Left hindlimb (tissue), 1 donor: ENCODE data around the gene UBE2V1.
"Not testable (repeated sequence)": the region's sequence is repeated elsewhere in the genome, so short reads cannot be mapped to it uniquely, and the experiment has no call there.

Experiments
- DNase-seq: peaks from one replicate; pipeline ENCODE4 v3.0.0-alpha.2; 2018

The UBE2V1 gene

DNA sequence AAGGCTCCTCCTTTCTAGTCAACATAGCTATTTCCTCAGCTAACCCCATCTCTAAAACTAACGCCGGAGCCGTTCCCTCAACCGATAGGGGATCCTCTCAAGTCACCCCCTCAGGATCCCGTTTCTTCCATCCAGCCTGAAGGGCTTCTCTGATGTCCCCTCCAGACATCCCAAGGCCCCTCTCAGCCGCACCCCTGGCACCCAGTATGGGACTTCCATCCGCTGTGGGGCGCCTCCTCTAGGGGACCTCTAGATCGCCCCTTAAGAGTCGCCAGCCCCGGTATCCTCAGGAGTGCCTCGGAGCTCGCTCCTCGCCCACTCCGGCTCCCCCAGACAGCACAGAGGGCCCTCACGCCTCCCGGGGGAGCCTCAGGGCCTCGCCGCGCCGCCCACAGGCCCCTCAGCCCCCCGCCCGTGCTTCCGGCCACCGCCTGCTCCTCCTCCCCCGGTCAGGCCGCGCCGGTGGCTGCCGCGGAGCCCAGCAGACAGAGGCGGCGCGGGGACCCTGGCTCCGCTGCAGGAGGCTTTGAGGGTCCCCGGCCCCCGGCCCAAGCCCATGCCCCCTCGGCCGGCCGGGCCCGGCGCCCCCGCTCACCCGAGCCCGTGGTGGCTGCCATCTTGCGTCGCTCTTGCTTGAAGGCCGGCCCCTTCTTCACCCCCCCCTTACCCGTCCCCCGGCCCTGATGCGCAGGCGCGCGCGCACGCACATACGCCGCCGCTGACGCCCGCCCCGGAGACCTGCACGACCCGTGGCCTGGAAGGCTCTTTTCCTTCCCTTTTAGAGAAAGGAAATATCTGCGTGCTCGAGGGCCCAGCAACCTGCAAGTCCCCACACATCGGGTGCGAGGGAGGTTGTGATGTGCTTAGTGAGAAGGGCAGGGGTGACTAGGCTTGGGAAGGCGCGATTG, at the start of gene UBE2V1:
TSS of gene UBE2V1 (minus strand) at position 639 of the 908 bp plus-strand sequence. CDS start at position 617, 22 bp downstream.
- DNase-seq, result peak; percentile 94

DNA sequence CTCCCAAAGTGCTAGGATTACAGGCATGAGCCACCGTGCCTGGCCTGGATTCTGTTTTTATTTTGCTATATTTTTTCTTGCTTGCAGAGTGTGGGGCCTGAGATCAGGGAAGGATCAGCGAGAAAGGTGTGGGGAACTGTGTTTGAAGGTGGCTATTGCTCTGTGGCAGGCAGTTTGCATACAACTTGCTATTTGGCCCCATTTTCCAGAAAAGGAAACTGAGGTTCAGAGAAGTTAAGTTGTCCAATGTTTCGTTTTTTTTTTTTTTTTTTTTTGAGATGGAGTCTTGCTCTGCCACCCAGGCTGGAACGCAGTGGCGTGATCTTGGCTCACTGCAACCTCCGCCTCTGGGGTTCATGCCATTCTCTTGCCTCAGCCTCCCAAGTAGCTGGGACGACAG, 48.5 kb upstream of the UBE2V1 start:
- DNase-seq, result not testable (repeated sequence)

DNA sequence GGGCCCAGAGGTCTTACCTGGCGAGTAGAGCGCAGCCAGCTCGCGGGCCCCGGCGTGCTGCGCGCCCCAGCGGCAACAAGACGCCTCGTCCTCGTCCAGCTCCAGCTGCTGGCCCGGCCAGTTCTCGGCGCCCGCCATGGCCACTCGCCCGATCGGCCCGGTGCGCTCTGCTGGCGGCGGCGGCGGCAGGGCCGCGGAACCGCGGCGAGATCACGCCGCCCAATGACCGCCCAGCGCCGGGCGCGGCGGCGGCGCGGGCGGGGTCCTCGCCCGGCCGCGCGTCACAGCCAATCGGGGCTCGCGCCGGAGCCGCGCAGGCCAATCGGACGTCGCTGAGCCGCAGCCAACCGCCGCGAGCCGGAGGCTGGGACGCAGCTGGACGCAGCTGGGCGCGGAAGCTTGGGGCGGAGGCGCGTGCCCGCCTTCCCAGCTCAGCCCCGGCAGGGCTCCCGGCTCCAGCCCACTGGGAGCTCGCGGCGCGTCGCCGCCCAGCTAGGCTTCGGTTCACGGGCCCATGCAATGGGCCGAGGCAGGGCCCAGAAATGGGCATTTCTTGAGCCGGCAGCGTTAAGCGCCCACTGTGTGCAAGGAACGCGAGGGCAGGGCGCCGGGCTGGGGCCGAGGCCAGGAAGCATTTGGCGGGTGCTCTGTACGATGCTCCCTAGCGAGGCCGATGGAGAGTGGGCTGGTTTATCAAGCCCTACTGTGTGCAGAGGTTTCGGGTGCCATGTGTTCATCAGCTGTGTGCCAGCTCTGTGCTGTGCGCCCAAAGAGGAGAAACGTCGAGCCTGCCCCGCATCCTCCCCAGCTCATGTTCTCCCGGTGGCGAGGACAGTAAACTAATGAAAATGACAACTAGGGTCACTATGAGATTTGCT, 40.8 kb upstream of the UBE2V1 start, which contains the start of gene PEDS1:
TSS of gene PEDS1 (minus strand) at position 224 of the 878 bp plus-strand sequence. CDS start at position 138, 86 bp downstream.
- peak; percentile 92 for DNase-seq

- no peak for DNase-seq
Measured at GRCh38 chr20:50153153-50153499, 40.2 kb upstream of the UBE2V1 start.

DNA sequence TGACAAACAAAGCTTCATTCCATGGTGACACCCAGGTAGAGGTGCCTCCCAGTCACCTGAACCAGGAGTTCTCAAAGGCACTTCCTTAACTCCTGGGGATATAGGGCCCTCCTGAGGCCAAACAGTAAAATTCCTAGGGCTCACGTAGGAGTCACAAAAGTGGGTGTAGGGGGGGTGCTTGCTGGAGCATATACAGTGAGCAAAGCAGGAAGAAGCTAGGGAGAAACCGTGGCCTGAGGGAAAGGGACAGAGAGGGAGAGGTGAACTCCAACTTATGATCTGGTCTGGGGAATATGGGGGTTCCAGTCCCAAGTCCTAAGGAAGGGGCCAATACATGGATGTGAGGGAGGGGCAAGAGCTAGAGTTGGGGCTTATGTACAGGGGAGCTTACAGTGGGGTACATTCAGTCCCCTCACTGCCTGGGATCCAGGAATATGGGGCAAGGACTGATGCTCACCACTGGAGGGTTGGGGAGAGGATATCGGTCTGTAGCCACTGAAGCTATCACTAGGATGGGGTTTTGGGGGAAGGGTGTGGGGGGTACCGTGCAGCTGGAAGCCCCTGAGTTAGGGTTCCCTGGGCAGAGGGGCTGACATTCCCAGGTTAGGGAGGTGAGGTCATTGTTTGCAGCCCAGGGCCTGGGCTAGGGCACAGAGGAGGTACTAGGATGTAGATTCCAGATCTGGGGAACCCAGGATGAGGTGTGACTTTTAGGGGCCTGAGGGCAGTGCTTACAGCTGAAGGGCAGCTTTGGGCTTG, 39.6 kb upstream of the UBE2V1 start:
- DNase-seq, result no peak

DNA sequence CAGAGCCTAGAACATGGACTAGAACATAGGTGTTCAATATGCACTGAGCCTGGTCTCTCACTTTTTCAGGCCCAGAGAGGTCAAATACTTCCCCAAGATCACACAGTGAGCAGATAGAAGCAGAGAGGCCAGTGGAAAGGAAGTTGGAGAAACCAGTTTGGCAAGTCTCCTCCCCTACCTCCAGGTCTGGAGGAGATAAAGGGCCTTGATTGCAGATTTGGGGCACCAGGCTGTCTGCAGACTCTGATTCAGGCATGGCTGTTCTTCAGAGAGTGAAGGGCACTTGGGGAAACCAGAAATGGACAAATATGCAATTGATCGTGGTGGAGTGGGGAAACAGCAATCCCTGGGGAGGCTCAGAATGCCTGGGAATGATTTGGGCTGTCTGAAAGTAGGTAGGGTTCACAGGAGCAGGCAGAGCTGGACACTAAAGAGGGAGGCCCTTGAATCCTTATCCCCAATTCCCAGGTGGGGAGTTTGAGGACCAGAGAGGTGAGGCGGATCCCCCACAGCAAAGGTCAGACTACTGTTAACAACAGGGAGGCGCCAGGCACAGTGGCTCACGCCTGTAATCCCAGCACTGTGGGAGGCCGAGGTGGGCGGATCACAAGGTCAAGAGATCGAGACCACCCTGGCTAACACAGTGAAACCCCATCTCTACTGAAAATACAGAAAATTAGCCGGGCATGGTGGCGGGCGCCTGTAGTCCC, 38.2 kb upstream of the UBE2V1 start:
- DNase-seq, result no peak

- DNase-seq, result peak; percentile 32
Measured at GRCh38 chr20:50149481-50150254, 36.7 kb upstream of the UBE2V1 start.

DNA sequence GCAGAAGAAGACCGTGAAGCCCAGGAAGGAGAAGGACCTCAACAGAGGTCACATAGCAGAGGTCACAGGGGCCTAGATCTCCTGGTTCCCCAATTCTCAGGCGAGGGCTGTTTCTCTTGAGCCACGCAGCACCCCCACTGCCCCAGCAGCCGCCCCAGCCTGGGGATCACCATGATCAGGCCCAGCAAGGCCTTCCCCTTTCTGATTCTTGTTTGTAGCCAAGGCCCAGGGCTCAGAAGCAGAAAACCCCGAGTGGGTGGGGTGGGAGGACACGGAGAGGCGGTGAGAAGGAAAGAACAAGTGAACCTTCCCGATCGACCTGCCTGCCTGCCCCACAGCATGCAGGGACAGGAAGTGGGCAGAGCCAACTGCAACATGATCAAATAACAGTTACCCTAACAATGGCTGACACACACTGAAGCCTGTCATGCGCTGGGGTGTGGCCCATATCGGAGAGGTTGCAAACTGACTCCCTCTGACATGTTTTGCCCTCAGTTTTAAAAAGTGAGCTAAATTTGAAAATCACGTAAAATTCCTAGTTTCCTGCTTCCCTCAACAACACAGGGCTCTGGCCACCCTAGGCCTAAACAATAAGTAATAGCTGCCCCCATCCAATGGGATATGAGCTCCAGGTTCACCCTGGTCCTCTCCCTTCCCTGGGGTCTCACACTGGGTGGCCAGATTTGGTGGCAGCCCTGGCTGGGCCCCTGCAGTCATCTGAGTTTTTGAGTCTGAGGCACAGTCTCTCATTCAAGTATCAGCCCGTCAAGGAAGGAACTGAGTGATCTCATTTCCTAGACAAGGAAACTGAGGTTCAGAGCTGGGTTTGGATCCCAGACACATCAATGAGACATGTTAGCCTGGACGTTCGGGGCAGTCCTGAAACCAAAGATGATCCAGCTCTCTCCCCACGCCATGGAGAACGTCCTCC, 34.0 kb upstream of the UBE2V1 start:
- DNase-seq, result no peak

DNA sequence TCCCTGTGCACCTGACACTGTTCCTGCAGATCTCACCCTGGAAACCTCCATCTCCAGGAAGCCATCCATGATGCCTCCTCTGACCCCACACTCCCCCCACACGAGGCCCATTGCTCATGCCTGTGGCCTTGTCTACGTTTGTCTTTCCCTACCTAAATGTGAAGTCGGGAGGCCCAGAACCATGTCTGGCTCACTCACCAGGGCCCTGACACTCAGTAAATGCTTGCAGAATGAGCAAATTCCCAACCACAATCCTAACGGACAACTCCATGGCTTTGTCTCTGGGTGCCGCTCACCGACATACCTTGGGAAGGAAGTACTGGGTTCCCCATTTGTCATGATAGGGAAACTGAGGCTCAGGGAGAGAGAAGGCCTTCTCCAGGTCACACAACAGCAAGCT, 33.3 kb upstream of the UBE2V1 start:
- DNase-seq, result no peak

GRCh38 chr20:50145566-50145965, 32.6 kb upstream of the UBE2V1 start:
- no peak for DNase-seq

GRCh38 chr20:50144362-50144761, 31.4 kb upstream of the UBE2V1 start:
- DNase-seq, result no peak

- no peak for DNase-seq
Measured at GRCh38 chr20:50142812-50143211, 29.9 kb upstream of the UBE2V1 start.

- no peak for DNase-seq
Measured at GRCh38 chr20:50141811-50142561, 29.0 kb upstream of the UBE2V1 start.

DNA sequence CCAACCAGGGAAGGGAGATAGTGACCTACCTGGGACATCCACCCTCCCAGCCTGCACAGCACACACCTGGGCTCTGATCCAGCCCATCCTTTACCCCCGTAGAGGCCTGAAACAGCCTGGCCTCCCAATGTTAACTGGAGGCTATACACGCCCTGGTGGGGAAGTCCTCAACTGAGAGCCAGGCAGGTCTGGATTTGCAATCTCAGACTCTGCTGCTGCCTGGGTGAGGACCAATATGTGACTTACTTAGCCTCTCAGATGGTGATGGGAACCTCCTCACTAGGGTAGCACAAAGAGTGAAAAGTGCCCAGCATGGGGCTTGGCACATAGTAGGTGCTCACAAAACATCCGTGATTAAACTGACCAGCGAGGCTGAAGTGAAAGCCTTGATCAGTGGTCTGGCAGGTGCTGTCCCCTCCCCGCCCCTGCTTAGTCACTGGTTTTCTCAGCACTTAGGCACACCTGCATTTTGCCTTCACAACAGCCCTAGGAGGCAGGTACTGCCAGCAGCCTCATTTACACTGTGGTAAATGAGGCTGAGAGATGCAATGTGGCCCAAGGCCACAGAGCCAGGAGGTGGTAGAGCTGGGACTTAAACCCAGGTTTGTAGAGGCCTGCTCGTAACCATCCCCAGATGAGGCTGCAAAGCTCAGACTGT, 28.2 kb upstream of the UBE2V1 start:
- DNase-seq, result no peak

DNA sequence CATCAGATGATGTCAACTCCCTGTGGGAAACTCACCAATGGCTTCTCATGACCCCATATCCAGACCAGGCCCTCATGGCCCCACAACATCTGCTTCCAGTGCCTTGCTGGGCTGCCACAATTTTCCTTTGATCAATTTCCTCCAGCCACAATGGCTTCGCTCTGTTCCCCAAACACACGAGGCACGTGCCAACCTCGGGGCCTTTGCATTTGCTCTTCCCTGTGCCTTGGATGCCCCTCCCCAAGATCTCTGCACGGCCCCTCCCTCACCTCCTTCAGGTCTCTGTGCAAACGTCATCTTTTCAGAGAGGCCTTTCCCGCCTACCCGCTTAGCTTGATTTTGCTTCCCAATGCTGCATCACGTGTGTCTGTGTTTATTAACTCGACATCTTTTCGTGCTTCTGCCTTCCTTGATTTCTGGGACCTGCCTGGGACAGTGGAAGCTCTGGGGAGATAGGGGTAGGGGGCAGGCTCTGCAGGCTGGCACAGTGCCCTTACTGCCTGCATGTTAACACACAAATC, 27.4 kb upstream of the UBE2V1 start:
- DNase-seq, result no peak

DNA sequence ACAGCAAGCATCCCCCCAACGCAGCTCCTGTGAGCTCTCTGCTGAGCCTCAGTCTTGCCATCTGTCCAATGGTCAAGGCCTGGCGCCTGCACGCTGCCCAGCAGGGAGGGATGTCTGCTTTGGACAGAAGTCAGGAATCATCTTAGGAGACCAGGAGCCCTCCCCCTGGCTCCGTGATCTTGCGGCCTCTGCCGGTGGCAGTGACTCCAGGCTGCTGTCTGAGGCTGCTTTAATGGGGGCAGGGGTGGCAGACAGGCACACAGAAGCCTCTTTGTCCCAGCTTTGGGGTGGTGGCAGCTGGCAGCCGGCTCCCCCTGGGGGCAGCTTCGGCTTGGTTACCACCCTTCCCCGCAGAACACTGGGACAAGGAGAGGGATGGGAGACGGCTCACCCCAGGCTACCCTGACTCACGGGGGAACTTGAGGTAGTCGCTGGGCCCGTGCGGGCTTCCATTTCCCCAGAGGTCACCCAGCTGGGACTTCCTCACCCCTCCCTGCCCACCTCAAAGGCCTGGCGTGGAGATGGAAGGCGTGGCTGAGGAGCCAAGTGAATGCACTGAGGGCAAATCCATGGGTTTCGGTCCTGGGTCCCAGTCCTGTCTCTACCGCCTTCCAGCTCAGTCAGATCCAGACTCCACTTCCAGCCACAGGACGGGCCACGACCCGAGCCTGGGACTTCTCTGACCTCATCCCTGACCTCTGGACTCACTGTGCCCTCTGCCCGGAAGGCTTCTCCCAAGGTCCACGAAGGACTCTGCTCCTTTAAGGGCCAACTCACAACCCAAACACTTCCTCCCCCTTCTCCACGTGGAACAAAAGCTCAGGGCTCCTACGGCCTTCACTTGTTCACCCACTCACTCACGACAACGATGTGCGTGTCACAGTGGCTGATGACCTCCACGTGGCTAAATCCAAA, 25.8 kb upstream of the UBE2V1 start:
- no peak for DNase-seq

GRCh38 chr20:50138120-50138478, 25.1 kb upstream of the UBE2V1 start:
- no peak for DNase-seq

DNA sequence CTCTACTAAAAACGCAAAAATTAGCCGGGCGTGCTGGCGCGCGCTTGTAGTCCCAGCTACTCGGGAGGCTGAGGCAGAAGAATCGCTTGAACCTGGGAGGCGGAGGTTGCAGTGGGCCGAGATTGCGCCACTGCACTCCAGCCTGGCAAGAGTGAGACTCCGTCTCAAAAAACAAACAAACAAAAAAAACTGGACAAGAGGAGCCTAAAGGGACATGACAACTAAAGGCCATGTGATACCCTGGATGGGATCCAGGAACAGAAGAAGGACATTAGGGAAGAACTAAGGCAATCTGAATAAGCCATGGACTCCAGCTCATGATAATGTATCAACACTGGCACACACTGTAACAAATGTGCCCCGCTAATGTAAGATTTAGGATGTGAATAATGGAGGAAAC, 24.8 kb upstream of the UBE2V1 start:
- not testable (repeated sequence) for DNase-seq
